ENCODE results near the gene ANKRD2.

Gene ANKRD2

GRCh38 chr10:97537186-97537869, 35.3 kb upstream of the ANKRD2 start:
- no peaks in the 10 kb centered on the region for H3K27me3 ChIP-seq (ENCODE audit: control insufficient read depth in 1 of 2, insufficient read depth in 2 of 2, low read length in 2 of 2)
- H3K9ac ChIP-seq (ENCODE audit: low read length) = no peak overlapping the region
- H3K36me3 ChIP-seq (ENCODE audit: insufficient read depth, low read length) = no peaks in the 10 kb centered on the region
- H3K27ac ChIP-seq (ENCODE audit: low read depth, low read length) = no peak overlapping the region
- H3K4me3 ChIP-seq (ENCODE audit: low read depth in 1 of 2, low read length in 2 of 2) = no peak overlapping the region
- H3K9me3 ChIP-seq (ENCODE audit: low read length) = no peaks in the 10 kb centered on the region
- peaks cover 19% of the 10 kb centered on the region for H3K4me1 ChIP-seq (ENCODE audit: insufficient read depth, low read length)

GRCh38 chr10:97538411-97538810, 34.2 kb upstream of the ANKRD2 start:
- Histone ChIP-seq H3K27me3 (ENCODE audit: control insufficient read depth in 1 of 2, insufficient read depth in 2 of 2, low read length in 2 of 2) (no peaks in the 10 kb centered on the region), H3K27ac (ENCODE audit: low read depth, low read length) (no peak overlapping the region), H3K9ac (ENCODE audit: low read length) (no peak overlapping the region), H3K4me3 (ENCODE audit: low read depth in 1 of 2, low read length in 2 of 2) (no peak overlapping the region), H3K9me3 (ENCODE audit: low read length) (no peaks in the 10 kb centered on the region), H3K4me1 (ENCODE audit: insufficient read depth, low read length) (peaks cover 29% of the 10 kb centered on the region), H3K36me3 (ENCODE audit: insufficient read depth, low read length) (no peaks in the 10 kb centered on the region)

GRCh38 chr10:97538839-97539238, 33.7 kb upstream of the ANKRD2 start:
- Histone ChIP-seq H3K4me3 (ENCODE audit: low read depth in 1 of 2, low read length in 2 of 2) (no peak overlapping the region), H3K9me3 (ENCODE audit: low read length) (no peaks in the 10 kb centered on the region), H3K36me3 (ENCODE audit: insufficient read depth, low read length) (no peaks in the 10 kb centered on the region), H3K9ac (ENCODE audit: low read length) (no peak overlapping the region), H3K27me3 (ENCODE audit: control insufficient read depth in 1 of 2, insufficient read depth in 2 of 2, low read length in 2 of 2) (no peaks in the 10 kb centered on the region), H3K4me1 (ENCODE audit: insufficient read depth, low read length) (peaks cover 34% of the 10 kb centered on the region), H3K27ac (ENCODE audit: low read depth, low read length) (no peak overlapping the region)

GRCh38 chr10:97539523-97540200, 32.9 kb upstream of the ANKRD2 start:
- Histone ChIP-seq H3K27ac (ENCODE audit: low read depth, low read length) (no peak overlapping the region), H3K36me3 (ENCODE audit: insufficient read depth, low read length) (no peaks in the 10 kb centered on the region)

GRCh38 chr10:97540669-97541500, 31.7 kb upstream of the ANKRD2 start:
- Histone ChIP-seq H3K9ac (ENCODE audit: low read length) (no peak overlapping the region), H3K4me1 (ENCODE audit: insufficient read depth, low read length) (peaks cover 34% of the 10 kb centered on the region), H3K27me3 (ENCODE audit: control insufficient read depth in 1 of 2, insufficient read depth in 2 of 2, low read length in 2 of 2) (no peaks in the 10 kb centered on the region), H3K27ac (ENCODE audit: low read depth, low read length) (no peak overlapping the region), H3K4me3 (ENCODE audit: low read depth in 1 of 2, low read length in 2 of 2) (no peak overlapping the region), H3K36me3 (ENCODE audit: insufficient read depth, low read length) (no peaks in the 10 kb centered on the region), H3K9me3 (ENCODE audit: low read length) (no peaks in the 10 kb centered on the region)

More at GRCh38 chr10:97539523-97540200, 32.9 kb upstream of the ANKRD2 start:
- H3K9me3 ChIP-seq (ENCODE audit: low read length) = no peaks in the 10 kb centered on the region
- H3K4me1 ChIP-seq (ENCODE audit: insufficient read depth, low read length) = peaks cover 34% of the 10 kb centered on the region
- H3K27me3 ChIP-seq (ENCODE audit: control insufficient read depth in 1 of 2, insufficient read depth in 2 of 2, low read length in 2 of 2) = no peaks in the 10 kb centered on the region
- H3K4me3 ChIP-seq (ENCODE audit: low read depth in 1 of 2, low read length in 2 of 2) = no peak overlapping the region
- H3K9ac ChIP-seq (ENCODE audit: low read length) = no peak overlapping the region

- Histone ChIP-seq H3K9ac (ENCODE audit: low read length) (no peak overlapping the region), H3K4me3 (ENCODE audit: low read depth in 1 of 2, low read length in 2 of 2) (no peak overlapping the region), H3K27me3 (ENCODE audit: control insufficient read depth in 1 of 2, insufficient read depth in 2 of 2, low read length in 2 of 2) (no peaks in the 10 kb centered on the region), H3K4me1 (ENCODE audit: insufficient read depth, low read length) (peaks cover 34% of the 10 kb centered on the region), H3K9me3 (ENCODE audit: low read length) (no peaks in the 10 kb centered on the region), H3K36me3 (ENCODE audit: insufficient read depth, low read length) (no peaks in the 10 kb centered on the region), H3K27ac (ENCODE audit: low read depth, low read length) (peak overlapping the region; percentile 70)
These were observed 30.2 kb upstream of the ANKRD2 start for GRCh38 chr10:97542169-97543024.

- Histone ChIP-seq H3K9me3 (ENCODE audit: low read length) (no peaks in the 10 kb centered on the region), H3K27ac (ENCODE audit: low read depth, low read length) (peak overlapping the region; percentile 70), H3K36me3 (ENCODE audit: insufficient read depth, low read length) (no peaks in the 10 kb centered on the region), H3K9ac (ENCODE audit: low read length) (no peak overlapping the region), H3K4me3 (ENCODE audit: low read depth in 1 of 2, low read length in 2 of 2) (no peak overlapping the region), H3K4me1 (ENCODE audit: insufficient read depth, low read length) (peaks cover 34% of the 10 kb centered on the region), H3K27me3 (ENCODE audit: control insufficient read depth in 1 of 2, insufficient read depth in 2 of 2, low read length in 2 of 2) (no peaks in the 10 kb centered on the region)
These were observed 29.5 kb upstream of the ANKRD2 start for GRCh38 chr10:97543025-97543546.

- no peak overlapping the region for H3K4me3 ChIP-seq (ENCODE audit: low read depth in 1 of 2, low read length in 2 of 2)
- H3K9ac ChIP-seq (ENCODE audit: low read length) = no peak overlapping the region
- no peak overlapping the region for H3K27ac ChIP-seq (ENCODE audit: low read depth, low read length)
- no peaks in the 10 kb centered on the region for H3K9me3 ChIP-seq (ENCODE audit: low read length)
- no peaks in the 10 kb centered on the region for H3K36me3 ChIP-seq (ENCODE audit: insufficient read depth, low read length)
- H3K4me1 ChIP-seq (ENCODE audit: insufficient read depth, low read length) = peaks cover 32% of the 10 kb centered on the region
- H3K27me3 ChIP-seq (ENCODE audit: control insufficient read depth in 1 of 2, insufficient read depth in 2 of 2, low read length in 2 of 2) = no peaks in the 10 kb centered on the region
These were observed 25.9 kb upstream of the ANKRD2 start for GRCh38 chr10:97546456-97547270.

- Histone ChIP-seq H3K9ac (ENCODE audit: low read length) (no peak overlapping the region), H3K4me1 (ENCODE audit: insufficient read depth, low read length) (peaks cover 27% of the 10 kb centered on the region), H3K27me3 (ENCODE audit: control insufficient read depth in 1 of 2, insufficient read depth in 2 of 2, low read length in 2 of 2) (no peaks in the 10 kb centered on the region), H3K9me3 (ENCODE audit: low read length) (no peaks in the 10 kb centered on the region), H3K27ac (ENCODE audit: low read depth, low read length) (no peak overlapping the region), H3K36me3 (ENCODE audit: insufficient read depth, low read length) (no peaks in the 10 kb centered on the region), H3K4me3 (ENCODE audit: low read depth in 1 of 2, low read length in 2 of 2) (no peak overlapping the region)
These were observed 25.3 kb upstream of the ANKRD2 start for GRCh38 chr10:97547271-97547600.

GRCh38 chr10:97547962-97548361, 24.6 kb upstream of the ANKRD2 start:
- Histone ChIP-seq H3K4me3 (ENCODE audit: low read depth in 1 of 2, low read length in 2 of 2) (no peak overlapping the region), H3K4me1 (ENCODE audit: insufficient read depth, low read length) (peaks cover 20% of the 10 kb centered on the region), H3K27me3 (ENCODE audit: control insufficient read depth in 1 of 2, insufficient read depth in 2 of 2, low read length in 2 of 2) (no peaks in the 10 kb centered on the region), H3K36me3 (ENCODE audit: insufficient read depth, low read length) (no peaks in the 10 kb centered on the region), H3K9me3 (ENCODE audit: low read length) (no peaks in the 10 kb centered on the region), H3K27ac (ENCODE audit: low read depth, low read length) (no peak overlapping the region), H3K9ac (ENCODE audit: low read length) (no peak overlapping the region)

Data from muscle layer of colon (tissue), 2 donors.